GM12801 (cell line): Measurements from ENCODE around the gene RHOJ.

ENCODE experiments used
- CTCF ChIP-seq: IDR thresholded peaks from one replicate; pipeline ENCODE4 v1.5.1; 2011; ENCODE audit warnings: control low read depth; ENCODE audit not compliant: insufficient read length; ENCODE audit errors: extremely low read depth

RHOJ gene

GRCh38 chr14:63277591-63278183 lies 73.4 kb downstream of the RHOJ start:
- no peak for TF ChIP-seq CTCF

GRCh38 chr14:63282997-63283883 lies 79.0 kb downstream of the RHOJ start:
- no peak for TF ChIP-seq CTCF

DNA sequence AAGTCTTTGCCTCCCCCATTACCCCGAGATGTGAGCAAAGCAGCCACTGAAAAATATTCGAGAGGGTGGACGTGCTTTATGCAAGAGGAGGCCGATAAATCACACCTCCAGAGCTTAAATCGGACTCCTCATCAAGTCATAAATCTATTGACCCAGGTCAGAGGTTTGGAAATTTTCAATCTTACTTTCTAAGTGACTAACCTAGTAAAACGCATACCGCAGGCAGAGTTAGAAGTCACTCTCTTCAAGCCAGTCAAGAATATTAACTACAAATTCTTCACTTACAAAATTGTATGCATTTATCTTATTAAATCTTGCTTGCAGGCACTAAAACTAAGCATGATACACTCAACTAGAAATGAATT lies 79.6 kb downstream of the RHOJ start:
- TF ChIP-seq CTCF, result no peak

- no peak for TF ChIP-seq CTCF
Observed at GRCh38 chr14:63286071-63286470, 81.8 kb downstream of the RHOJ start.

DNA sequence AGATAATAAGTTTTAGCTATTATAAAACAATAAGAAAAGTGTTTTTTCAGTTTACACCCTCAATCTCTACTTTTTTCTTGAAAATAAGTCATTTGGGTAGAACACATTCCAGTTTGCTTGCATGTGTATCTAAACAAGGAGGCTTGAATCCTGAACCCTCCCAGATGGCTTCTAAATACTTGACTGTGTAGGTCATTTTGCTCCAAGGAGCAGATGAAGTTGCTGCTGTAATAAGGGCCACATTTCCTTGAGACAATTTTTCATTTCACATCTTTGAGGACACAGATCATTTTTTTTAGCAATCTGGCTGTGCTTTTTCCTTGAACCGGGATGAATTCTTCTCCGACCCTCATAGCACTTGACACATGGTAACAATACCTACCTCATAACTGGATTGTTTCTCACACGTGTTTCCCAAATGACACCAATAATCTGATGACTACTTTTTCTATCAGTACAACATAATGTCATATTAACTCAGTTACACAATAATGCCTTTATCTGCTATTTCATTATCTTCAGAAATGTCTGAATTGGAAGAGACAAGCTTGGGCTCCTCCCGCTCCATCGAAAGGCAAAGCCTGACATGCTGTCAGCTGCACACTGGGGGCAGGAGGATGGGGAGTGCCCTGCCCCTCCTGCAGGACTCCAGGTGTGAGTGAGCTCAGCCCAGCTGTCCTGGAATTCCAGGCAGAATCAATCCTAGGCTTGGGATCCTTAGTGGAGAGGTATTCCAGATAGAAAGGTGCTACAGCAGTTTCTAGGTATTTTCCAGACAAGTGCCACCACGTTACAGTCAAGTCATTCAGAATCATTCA lies 83.6 kb downstream of the RHOJ start:
- no peak for TF ChIP-seq CTCF

DNA sequence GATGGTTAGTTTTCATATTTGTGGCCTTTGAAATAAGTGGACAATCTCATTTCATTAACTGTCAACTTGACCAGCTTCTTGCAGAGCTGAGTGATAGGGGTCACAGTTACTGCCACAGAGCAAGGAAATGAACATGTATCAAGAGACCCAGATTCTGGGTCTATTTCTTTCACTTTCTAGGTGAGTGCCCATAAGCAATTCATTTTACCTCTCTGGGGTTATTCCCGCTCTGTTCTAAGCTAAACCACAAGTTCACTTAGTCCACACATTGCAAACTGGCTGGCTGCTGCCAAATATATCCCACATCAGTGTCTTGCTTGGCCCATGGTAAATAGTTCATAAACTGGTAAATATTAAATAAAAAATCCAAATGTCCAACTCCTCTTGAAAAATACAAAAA lies 84.6 kb downstream of the RHOJ start:
- TF ChIP-seq CTCF, result no peak

GRCh38 chr14:63290741-63291430 lies 86.6 kb downstream of the RHOJ start:
- no peak for TF ChIP-seq CTCF
